Cardiac fibroblast (primary cell): ENCODE results near the gene CCNL1.
"Not testable (repeated sequence)": the region's sequence is repeated elsewhere in the genome, so short reads cannot be mapped to it uniquely, and the experiment has no call there.

Experiments
- DNase-seq, 2 donors: peaks; one replicate each; pipeline versions ENCODE4 v3.0.0 to v3.0.0-alpha.2; 2010; ENCODE audit warnings: low read depth in 2 of 2
- H3K4me3 ChIP-seq, 2 donors: replicated peaks in 1 of 2; 1 replicate in 1 of 2; 2 replicates in 1 of 2; pipeline ENCODE4 v1.5.1; 2011; ENCODE audit warnings: low read depth in 2 of 2, low read length in 2 of 2, mild to moderate bottlenecking in 2 of 2, moderate library complexity in 1 of 2
- TF ChIP-seq, protein P1 (sequence below): IDR thresholded peaks from one replicate; pipeline ENCODE4 v1.5.1; 2011; ENCODE audit warnings: low read depth, mild to moderate bottlenecking, low read length, inconsistent platforms

CCNL1 gene

DNA sequence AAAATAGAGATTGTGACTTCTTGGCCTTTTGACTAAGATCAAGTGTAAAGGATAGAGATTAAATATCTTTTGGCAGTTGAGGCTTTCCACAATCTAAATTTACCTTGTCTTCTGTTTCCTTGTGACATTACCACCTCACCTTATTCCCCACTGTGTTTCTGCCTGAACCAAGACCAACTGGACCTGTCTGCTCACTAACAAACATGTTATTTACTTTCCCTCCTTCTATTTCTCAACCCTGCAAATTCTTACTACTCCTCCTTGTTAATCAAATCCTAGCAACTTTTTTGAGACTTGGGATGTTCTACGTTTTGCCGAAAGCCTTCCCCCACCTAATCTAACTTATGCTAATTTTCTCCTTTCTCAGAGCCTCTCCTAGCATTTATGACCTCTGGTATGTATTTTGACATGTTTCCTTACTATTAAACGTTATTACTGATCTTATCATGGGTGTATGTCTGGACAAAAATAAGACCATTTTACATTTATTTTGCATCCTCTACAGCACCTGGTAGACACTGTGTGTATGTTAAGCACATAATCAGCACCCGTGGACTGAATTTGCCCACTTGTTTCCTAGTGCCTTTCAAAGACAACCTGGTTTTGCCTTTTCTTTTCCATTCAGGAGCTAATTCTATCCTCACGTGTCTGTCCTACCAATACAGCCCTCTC is 7.6 kb upstream of the CCNL1 start:
- TF ChIP-seq, protein P1, sequence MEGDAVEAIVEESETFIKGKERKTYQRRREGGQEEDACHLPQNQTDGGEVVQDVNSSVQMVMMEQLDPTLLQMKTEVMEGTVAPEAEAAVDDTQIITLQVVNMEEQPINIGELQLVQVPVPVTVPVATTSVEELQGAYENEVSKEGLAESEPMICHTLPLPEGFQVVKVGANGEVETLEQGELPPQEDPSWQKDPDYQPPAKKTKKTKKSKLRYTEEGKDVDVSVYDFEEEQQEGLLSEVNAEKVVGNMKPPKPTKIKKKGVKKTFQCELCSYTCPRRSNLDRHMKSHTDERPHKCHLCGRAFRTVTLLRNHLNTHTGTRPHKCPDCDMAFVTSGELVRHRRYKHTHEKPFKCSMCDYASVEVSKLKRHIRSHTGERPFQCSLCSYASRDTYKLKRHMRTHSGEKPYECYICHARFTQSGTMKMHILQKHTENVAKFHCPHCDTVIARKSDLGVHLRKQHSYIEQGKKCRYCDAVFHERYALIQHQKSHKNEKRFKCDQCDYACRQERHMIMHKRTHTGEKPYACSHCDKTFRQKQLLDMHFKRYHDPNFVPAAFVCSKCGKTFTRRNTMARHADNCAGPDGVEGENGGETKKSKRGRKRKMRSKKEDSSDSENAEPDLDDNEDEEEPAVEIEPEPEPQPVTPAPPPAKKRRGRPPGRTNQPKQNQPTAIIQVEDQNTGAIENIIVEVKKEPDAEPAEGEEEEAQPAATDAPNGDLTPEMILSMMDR = no peak
- DNase-seq = no peak
- no peak overlapping the region for H3K4me3 ChIP-seq

DNA sequence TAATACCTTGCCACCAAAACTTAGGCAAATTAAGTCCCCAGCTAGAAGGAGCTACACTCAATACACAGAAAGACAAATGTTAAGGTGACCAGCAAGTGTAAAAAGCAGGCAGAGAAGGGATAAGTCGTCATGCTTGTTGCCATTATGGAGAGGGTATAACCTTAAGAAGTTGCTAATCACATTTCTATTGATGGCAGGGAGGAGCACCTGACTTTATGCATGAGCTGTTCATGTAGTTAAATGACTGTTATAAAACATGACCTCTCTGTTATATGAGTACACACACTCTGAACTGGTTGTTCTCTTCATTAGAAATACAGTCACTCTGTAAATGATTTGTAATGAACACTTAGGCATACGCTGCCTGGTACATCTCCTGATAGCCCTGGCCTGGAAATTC is 6.6 kb upstream of the CCNL1 start:
- no peak overlapping the region for H3K4me3 ChIP-seq
- TF ChIP-seq, protein P1 = no peak
- no peak for DNase-seq

DNA sequence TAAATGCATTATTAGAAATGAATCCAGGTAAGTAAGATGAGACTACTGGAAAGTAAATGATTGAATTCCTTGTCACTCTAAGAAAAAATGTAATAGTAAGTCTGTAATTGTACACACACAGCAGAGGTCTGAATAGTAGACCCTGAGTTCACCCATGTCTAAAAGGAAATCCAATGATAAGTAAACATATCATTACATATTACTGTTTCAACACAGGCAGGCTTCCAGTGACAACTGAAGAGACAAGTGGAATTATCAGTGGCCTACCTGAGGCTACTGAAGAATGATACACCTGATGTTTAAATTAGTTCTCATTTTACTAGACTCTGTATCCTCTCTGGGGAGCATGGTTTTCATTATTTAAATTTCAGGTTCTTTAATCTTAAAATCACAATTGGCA is 6.2 kb upstream of the CCNL1 start:
- DNase-seq = no peak
- no peak overlapping the region for H3K4me3 ChIP-seq
- TF ChIP-seq, protein P1 = no peak

DNA sequence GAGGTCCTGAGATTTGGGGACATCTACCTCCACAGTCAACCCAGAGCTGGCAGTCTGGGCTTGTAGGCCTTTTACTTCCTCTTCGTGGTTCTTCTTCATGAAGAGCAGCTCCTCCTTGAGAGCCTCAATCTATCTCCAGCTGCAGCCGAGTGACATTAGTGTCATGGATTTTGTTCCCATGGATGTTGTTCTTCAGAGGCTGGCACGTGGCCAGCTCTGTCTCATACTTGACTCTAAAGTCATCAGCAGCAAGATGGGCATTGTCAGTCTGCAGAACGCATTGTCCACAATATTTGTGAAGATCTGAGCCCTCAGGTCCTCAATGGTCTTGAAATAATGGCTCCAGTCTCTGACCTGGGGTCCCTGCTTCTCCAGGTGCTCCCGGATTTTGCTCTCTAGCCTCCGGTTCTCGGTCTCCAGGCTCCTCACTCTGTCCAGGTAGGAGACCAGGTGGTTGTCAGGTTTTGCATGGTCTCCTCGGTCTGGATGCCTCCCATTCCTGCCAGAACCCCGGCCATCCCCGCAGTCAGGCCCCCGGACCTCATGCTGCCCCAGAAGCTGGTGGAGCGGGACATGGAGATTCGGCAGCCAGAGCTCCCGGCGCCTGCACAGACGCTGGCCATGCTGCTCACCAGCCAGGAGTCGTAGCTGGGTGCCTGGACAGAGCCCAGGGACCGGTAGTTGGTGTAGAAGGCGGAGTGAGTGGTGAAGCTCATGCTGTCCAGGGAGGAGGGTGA is 3.4 kb upstream of the CCNL1 start:
- TF ChIP-seq, protein P1 = no peak
- DNase-seq = no peak
- no peak overlapping the region for H3K4me3 ChIP-seq

DNA sequence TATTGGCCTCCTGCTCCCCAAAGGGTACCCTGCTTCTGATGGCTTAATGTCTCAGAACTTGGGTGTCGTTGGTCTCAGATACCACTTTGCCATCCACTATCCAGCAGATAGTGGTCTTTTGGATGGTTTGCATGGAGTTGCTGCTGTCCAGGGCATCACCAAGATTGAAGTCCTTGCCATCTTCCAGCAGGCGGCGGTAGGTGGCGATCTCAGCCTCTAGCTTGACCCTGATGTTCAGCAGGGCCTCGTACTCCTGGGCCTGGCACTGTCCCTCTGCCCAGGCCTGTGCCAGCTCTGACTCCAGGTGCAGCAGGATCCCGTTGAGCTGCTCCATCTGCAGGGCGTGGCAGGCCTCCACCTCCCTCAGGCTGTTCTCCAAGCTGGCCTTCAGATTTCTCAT is 2.7 kb upstream of the CCNL1 start:
- TF ChIP-seq, protein P1 = peak; percentile 19
- H3K4me3 ChIP-seq = not testable (repeated sequence)
- peak; percentile 25 for DNase-seq

DNA sequence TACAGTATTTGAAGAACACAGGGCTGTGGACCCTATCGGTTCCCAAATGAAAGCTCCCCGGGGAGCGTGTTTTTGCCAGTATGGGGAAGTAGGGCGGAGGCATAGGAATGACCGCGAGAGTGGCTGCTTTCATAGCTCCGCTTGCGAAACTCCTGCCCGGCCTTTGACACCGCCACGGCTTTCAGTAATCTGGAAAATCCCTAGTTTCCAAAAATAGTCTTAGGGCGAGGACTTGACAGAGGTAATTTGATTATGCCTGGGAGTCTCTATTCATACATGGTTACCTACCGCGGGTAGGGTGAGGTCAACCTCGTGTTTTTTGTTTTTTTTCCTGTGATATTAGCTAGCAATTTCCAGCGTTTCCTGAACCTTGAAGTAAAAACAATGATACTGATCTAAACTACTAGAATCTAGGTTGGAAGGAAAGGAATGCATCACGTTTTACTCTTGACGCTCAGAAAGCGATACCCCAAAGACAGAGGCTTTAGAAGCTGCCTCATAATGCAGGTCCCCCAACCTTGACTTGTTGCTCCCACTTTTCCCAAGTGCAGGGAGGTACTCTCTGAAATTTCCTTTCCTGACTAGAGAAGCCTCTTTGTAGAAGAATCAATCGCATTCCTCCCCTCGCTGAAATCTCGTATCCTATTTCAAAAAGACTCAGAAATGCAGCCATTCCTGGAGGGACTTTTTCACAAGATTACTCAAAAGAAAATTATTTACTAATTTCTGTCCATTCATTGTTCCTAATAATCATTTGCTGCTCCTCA is 894 bp upstream of the CCNL1 start:
- peak overlapping the region; percentile 77 to 90 for H3K4me3 ChIP-seq
- DNase-seq = peak; percentile 97 to 98

More for the DNA sequence above, 894 bp upstream of the CCNL1 start:
- TF ChIP-seq, protein P1 = no peak
